ENCODE data around the gene TRPV4.

DNA sequence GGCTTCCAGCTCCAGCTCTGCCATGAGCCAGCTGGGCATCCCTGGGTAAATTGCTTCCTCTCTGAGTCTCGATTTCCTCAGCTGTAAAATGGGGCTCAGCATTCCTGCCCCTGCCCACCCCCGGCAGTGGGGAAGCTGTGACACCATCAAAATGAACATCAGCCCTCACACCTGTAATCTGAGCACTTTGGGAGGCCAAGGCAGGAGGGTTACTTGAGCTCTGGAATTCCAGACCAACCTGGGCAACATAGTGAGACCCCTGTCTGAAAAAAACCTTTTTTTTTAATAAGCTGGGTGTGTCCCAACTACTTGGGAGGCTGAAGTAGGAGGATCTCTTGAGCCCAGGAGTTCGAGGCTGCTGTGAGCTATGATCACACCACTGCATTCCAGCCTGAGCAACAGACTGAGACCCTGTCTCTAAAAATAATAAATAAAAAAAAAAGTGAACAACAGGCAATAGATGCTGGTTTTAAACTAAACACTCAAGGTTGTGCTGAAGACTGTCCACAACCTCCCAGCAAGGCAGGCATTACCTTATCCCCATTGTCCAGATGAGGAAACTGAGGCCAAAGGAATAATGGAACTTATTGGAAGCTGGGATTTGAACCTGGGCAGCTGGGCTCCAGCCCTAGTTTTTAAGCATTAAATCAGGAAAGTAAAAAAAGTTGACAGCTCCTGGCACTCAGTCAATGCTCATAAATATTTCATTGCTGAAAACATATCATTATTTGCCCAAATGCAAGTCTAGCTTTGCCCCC lies 4.3 kb downstream of the TRPV4 start:
- no peak for TF ChIP-seq CTCF (conservative IDR thresholded peaks at IDR 0.05)
- no peak for TF ChIP-seq EZH2 (IDR thresholded peaks at IDR 0.05; ENCODE audit: low read depth)

Data from PC-9 (cell line).